Tongue (tissue), 2 donors: ENCODE measurements around the gene NOX5. TPM values are rescaled to one million over a fixed set of nuclear protein-coding genes. Genes with fewer than 3 reads are reported as not detected.

ENCODE experiments used
- DNase-seq: peaks from one replicate; pipeline ENCODE4 v3.0.0-alpha.2; 2015
- total RNA-seq: library from RNA; depleted of rRNA; stranded (reverse); fragments of >200 nt; gene quantifications from one replicate; pipeline ENCODE4 v1.2.3, GENCODE V29; 2014

NOX5 gene
- total RNA-seq, 1 donor from 2014 or later, result not detected

GRCh38 chr15:69100821-69101220 lies 86.3 kb downstream of the NOX5 start:
- DNase-seq, result no peak

DNA sequence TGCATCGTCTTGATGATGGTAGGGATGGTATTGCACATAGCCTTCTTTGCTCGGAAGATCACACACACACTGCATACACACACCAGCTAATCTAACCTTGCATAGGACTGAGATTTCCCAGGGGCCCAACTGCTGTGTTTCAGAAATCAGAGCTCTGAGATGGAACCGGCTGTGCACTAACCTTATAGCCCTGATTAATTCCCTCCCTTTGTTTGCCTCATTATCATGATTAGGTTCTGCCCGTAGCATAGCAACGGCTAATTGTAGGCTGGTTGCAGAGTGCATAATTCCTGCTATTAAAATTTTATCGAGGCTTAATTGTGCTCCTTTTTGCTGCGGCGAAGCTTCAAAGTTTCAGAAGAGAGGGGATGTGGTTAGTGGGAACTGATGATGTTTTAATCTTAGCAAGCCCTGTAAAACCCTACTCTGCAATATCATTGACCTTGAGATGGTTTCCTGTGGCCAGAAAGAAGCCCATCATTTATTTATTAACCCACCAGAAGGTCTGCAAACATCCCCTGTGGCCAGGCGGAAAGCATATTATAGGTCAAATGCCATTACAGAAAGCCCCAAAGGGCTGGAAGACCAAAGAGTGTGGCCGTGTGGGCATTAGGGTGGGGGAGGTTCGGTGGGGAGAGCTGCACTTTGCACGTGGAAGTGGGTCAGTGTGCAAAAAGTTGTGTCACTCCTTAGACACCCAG lies 89.7 kb downstream of the NOX5 start:
- DNase-seq, result no peak

DNA sequence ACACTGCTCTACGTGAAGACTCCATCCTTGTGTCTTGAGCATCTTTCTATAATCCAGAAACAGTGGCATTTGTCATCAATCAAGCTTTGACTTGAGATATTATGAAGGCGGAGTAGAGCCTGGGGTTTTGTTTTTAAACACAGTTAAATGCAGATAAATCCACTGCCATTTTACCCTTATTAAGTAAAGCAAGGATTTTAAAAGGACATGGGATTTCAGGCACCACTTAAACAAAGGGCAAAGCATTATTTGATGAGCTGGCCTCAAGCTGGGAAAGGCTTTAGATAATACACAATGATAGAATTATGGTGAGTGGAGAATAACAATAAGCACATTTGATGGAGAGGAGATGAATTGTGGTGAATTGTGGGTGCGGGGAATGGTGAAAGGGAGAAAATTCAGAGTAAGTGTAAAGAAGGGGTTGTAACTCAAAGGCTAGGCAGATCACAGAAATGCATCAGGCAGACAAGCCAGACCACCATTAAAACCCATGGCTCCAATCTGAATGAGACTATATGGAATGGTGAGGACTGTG lies 91.0 kb downstream of the NOX5 start:
- no peak for DNase-seq

- DNase-seq, result no peak
These were observed 92.6 kb downstream of the NOX5 start for GRCh38 chr15:69107025-69107620.

Other genes starting within 250 kb of the NOX5 start
- 105 TPM for gene ANP32A, start 193.8 kb upstream of the NOX5 start, total RNA-seq
- 1.8 TPM for gene SPESP1, start 84.2 kb upstream of the NOX5 start, total RNA-seq
- 42.7 TPM for gene GLCE, start 145.9 kb downstream of the NOX5 start, total RNA-seq